Activated effector memory CD4-positive, alpha-beta T cell treated with anti-CD3 and anti-CD28 coated beads, Interleukin-2, amount 50 U/mL, for 16 hours (primary cell): ENCODE results near the gene NFILZ.
A peak's percentile ranks its signal among the peaks of the same experiment; 100 is the strongest.

ENCODE experiments used
- DNase-seq: peaks from one replicate; pipeline ENCODE4 v3.0.0-alpha.2; 2020

NFILZ gene

GRCh38 chr19:8642561-8642960, 12.1 kb downstream of the NFILZ start:
- no peak for DNase-seq

GRCh38 chr19:8643860-8644653, 13.6 kb downstream of the NFILZ start:
- DNase-seq, result no peak

GRCh38 chr19:8648240-8648639, 17.8 kb downstream of the NFILZ start:
- no peak for DNase-seq

- peak; percentile 89 for DNase-seq
These were observed 24.3 kb downstream of the NFILZ start for GRCh38 chr19:8654591-8655339.

- DNase-seq, result peak; percentile 76
These were observed 24.9 kb downstream of the NFILZ start for GRCh38 chr19:8655340-8655709.

GRCh38 chr19:8657869-8658268, 27.4 kb downstream of the NFILZ start:
- DNase-seq, result no peak

GRCh38 chr19:8659905-8660304, 29.5 kb downstream of the NFILZ start:
- no peak for DNase-seq

GRCh38 chr19:8662263-8662662, 31.8 kb downstream of the NFILZ start:
- no peak for DNase-seq

GRCh38 chr19:8663920-8664670, 33.7 kb downstream of the NFILZ start:
- peak; percentile 74 for DNase-seq

- no peak for DNase-seq
These were observed 34.2 kb downstream of the NFILZ start for GRCh38 chr19:8664671-8665057.

GRCh38 chr19:8665468-8666213, 35.2 kb downstream of the NFILZ start:
- DNase-seq, result no peak

GRCh38 chr19:8666814-8667405, 36.5 kb downstream of the NFILZ start:
- no peak for DNase-seq

- no peak for DNase-seq
These were observed 43.0 kb downstream of the NFILZ start for GRCh38 chr19:8673276-8673891.

GRCh38 chr19:8675066-8675465, 44.6 kb downstream of the NFILZ start:
- no peak for DNase-seq

GRCh38 chr19:8678244-8678807, 47.9 kb downstream of the NFILZ start:
- DNase-seq, result no peak
